Measurements from ENCODE around the gene VCAN.

GRCh38 chr5:83524991-83525390, 53.4 kb downstream of the VCAN start:
- no peak for TF ChIP-seq CTCF (IDR thresholded peaks at IDR 0.05)
- no peak for TF ChIP-seq POLR2AphosphoS5 (IDR thresholded peaks at IDR 0.05)
- TF ChIP-seq POLR2A (IDR thresholded peaks at IDR 0.05): no peak
